NCI-H2196 treated with DMSO at 0.1 percent for 48 hours (cell line): Measurements from ENCODE around the gene RBM26.

Experiments used
- DNase-seq: peaks from one replicate; lab custom pipeline; 2025; ENCODE audit not compliant: unreplicated experiment; lab: John Stamatoyannopoulos, UW

RBM26 gene

GRCh38 chr13:79340490-79340889, 65.6 kb downstream of the RBM26 start:
- DNase-seq, result no peak

- no peak for DNase-seq
Observed at GRCh38 chr13:79338343-79338742, 67.7 kb downstream of the RBM26 start.

- DNase-seq, result no peak
Observed at GRCh38 chr13:79336966-79337365, 69.1 kb downstream of the RBM26 start.

DNA sequence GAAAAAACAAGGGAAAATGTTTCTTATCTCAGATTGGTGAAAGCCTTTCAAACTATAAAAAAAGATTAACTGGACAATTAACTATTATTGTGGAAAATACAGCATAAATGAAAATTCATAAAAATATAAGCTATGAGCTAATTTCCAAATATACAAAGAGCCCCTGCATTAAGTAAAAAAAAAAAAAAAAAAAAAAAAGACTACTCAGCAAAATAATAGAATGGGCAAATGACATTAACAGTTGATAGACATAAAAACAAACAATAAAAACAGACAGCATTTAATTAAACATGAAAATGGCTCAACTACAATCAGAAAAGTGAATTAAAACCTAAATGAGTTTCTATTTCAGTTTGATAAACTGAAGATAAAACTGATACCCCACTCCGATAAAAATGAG, 77.5 kb downstream of the RBM26 start:
- no peak for DNase-seq

GRCh38 chr13:79320433-79320832, 85.6 kb downstream of the RBM26 start:
- DNase-seq, result no peak

DNA sequence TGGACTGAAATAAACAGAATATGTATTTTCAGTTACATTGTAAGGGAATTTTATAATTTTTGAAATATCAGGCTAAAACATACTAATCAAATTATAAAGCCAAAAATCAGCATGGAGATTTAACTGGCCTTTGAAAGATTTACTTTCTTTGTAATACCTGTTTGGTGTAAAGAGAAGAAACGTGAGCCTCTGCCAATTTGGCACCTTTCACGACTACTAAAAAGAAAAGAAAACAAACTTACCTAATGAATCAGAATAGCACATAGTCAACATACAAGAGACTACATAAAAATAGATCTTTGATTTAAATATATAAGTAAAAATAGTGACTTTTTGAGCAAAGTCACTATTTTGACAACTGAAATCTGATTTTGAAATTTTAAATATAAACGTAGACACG, 87.4 kb downstream of the RBM26 start:
- DNase-seq, result no peak

DNA sequence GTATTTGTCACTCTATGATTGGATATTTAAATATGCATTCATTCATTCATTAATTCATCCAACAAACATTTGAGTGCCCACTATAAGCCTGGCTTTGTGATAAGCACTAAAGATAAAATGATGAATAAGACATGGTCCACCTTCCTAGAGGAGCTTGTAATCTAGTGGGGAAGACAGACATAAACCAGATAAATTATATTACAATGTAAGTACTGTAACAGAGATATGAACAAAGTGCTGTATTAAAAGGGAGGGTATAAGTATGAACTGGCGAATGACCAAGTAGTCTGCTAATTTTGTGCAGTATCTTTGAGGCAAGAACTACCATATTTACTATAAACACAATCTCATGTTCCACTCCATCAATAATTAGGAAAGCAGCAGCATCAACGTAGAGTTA, 88.2 kb downstream of the RBM26 start:
- DNase-seq, result no peak

DNA sequence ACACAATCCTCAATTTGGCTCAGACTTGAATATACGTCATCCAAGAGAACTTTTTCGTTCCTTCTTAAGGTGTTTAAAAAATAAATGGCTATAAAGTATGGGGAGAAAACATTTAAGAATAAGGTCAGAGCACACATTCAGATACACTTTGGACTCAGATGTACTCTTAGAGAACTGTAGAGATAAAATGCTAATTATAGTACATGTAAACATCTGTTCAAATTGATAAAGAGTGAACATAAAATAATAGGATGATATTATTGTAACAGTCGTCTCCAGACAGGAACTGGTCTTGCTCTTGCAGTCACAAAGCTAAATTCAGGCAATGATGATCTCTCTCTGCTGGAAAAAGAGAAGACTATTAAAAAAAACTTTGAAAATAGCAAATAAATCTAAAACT, 91.4 kb downstream of the RBM26 start:
- no peak for DNase-seq

DNA sequence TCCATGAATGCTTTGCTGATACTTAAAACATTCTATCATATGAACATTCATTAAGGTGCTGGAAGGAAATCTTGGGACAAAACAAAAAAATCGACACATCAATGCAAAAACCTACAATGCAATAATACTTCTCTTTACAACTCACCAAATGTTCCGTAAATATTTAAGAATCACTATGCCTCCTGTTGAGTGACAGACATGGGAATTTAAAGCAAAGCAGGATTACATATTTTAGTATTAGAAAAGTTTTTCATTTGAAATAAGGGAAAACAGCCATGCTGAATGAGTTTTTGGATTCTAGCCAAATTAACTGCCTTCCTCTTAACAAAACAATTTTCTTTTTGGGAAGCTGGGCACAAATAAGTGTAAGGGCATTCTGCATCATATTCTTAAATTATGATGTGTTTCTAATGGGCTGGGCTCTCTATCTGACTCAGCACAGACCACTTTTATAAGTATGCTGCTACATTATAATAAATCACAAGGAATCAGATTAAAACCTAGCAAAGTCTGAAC, 93.7 kb downstream of the RBM26 start:
- no peak for DNase-seq

DNA sequence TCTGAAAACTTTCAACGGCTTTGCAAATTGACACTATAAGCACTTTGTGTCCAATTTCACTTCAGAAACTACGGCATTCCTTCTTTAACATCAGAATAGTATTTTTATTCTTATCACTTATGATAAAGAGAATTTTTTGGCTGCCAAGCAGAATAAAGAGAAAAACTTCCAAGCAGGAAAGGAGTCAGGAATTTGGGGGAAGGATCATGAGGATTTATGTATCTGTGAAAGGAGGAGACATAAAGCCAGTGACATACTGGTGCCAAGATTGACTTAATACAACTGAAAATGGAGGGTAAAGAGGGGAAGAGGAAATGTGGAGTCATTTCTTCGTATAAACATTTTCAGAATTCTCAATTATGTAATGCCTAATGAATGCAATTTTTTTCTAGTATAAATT, 94.7 kb downstream of the RBM26 start:
- no peak for DNase-seq

DNA sequence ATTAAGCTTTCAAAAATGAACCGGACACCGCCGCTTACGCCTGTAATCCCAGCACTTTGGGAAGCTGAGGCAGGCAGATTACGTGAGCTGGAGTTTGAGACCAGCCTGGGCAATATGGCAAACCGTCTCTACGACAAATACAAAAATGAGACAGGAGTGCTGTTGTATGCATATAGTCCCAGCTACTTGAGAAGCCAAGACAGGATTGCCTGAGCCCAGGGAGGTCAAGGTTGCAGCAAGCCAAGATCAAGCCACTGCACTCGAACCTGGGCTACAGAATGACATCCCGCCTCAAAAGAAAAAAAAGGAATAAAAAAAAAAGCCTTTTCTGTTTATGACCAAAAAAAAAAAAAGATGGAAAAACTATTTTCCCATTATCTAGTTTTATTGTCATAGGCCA, 96.4 kb downstream of the RBM26 start:
- DNase-seq, result no peak

DNA sequence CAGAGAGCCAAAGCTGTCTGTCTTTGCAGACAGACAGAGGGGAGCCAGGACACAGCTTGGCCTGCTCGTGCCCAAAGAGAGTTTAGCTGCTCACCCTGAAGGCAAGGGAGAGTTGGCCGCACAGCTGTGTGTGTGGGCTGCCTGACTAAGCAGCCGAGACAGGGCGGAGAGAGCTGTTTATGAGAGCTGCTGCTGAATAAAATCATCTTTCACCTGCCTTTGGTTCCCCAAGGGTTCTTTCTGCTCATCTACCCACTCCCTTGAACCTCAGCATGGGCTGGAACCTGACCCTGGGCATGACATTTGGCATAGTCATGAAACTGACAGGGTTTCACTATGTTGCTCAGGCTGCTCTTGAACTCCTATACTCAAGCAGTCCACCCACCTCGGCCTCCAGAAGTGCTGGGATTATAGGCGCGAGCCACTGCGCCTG, 98.2 kb downstream of the RBM26 start:
- DNase-seq, result no peak

DNA sequence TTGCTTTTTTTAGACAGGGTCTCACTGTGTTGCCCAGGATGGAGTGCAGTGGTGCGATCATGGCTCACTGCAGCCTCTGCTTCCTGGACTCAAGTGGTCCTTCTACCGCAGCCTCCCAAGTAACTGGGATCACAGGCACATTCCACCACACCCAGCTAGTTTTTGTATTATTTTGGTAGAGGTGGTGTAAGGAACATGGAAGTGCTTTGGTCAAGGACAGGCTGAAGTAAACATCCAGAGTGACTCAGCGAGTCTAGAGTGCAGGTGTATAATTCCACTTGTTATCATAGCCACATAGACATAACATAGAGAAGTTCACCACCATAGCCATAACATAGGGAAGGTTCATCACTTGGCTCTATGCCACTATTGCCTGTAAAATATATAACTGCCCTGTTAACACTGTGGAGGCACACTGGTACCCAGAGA, 98.6 kb downstream of the RBM26 start:
- no peak for DNase-seq

- no peak for DNase-seq
Observed at GRCh38 chr13:79306650-79307049, 99.4 kb downstream of the RBM26 start.

- no peak for DNase-seq
Observed at GRCh38 chr13:79297128-79297527, 108.9 kb downstream of the RBM26 start.

GRCh38 chr13:79295906-79296706, 109.9 kb downstream of the RBM26 start:
- DNase-seq, result no peak

- DNase-seq, result no peak
Observed at GRCh38 chr13:79290595-79291244, 115.3 kb downstream of the RBM26 start.

GRCh38 chr13:79289571-79289970, 116.5 kb downstream of the RBM26 start:
- DNase-seq, result no peak

DNA sequence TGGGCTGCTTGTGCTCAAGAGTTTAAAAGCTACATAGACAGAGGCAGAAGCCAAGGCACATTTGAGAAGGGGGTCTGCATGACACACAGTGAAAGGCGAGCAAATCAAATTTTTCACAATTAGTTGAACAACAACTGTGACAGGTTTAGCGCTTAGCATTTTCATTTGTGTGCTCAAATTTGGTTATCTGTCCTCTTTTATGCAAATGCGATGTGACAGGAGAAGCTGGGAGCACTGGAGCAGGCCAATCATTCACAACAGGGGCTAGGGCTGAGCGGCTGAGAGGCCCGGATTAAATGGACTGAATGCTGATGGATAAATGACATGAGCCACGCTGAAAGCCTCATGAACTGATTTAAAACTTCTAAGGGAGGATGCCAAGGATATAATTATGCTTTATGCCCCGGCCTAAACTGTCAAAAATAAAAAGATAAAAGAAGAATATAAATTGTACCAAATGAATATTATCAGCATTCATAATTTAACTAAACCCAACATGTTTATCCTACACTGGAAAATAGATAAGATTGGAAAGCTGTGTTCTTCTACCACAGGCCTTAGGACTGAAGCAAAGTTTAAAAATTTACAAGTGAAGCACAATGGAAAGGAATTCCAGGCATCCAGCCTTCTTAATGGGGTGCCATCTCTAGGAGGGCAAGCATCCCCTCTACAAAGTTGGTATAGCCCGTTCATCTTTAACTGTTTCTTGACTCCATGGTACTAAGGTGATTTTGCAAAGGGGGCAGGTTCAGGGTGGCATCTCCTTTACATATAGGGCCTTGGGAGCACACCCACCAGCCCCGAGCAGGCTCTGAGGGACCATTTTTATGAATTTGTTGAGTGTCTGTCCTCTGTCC, 117.9 kb downstream of the RBM26 start:
- no peak for DNase-seq

- DNase-seq, result no peak
Observed at GRCh38 chr13:79285159-79285558, 120.9 kb downstream of the RBM26 start.

DNA sequence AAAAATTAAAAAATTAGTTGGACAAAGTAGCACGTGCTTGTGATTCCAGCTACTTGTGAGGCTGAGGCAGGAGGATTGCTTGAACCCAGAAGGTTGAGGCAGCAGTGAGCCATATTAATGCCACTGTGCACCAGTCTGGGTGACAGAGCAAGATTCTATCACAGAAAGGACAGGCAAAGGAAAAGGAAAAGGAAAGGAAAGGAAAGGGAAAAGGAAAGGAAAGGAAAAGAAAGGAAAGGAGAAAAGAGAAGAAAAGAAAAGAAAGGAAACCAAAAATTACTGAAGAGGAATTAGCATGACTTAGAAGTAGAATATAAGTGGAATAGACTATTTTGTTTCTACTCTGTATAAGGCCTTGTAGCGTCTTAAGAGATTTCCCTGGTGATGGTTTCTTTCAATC, 122.3 kb downstream of the RBM26 start:
- DNase-seq, result no peak

DNA sequence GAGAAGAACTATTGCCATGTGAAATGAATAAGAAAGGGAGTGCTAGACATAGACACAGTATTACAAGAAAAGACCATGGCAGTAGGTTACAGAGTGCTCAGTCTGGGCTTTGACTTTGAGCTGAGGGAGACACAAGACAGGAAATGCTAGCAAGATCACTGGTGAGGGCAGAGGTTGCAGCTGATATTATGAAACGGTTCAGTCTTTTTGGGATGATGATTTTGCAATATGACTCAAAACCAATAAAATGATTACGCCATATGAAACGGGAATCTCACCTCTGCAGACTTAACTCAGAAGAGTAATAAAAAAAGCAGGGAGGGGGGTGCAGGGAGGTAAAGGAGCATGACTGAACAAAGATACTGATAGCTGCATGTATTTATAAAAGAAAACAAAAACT, 123.1 kb downstream of the RBM26 start:
- DNase-seq, result no peak
